K562 (cell line): ENCODE data around the gene ATG7. TPM values are rescaled to one million over a fixed set of nuclear protein-coding genes. Genes with fewer than 3 reads are reported as not detected.
"Not testable (repeated sequence)": the region's sequence is repeated elsewhere in the genome, so short reads cannot be mapped to it uniquely, and the experiment has no call there.

ENCODE experiments used
- ATAC-seq: fragments of 200-7000 bp; cut with Tn5 transposase; 3 replicates; pipeline ENCODE4 v1.9.1; 2020; ENCODE audit warnings: moderate library complexity
- BruUV-seq: library from RNA; stranded (reverse); fragments of 400-500 nt; replicated peaks from 2 replicates; lab custom pipeline; 2021; lab: Mats Ljungman, UMichigan
- CTCF ChIA-PET: fragments of 300-600 bp; formaldehyde crosslinking; extraction: SDS; loops from one replicate; lab custom pipeline; 2021; ENCODE audit warnings: low intra/inter-chr PET ratio; lab: Yijun Ruan, JAX
- POLR2A ChIA-PET: fragments of 300-600, 350-650 bp; sonication (Branson Sonifier 250); formaldehyde crosslinking; extraction: SDS; loops from one replicate; lab custom pipeline; 2021; ENCODE audit warnings: antibody characterized with exemption, inconsistent platforms; lab: Yijun Ruan, JAX
- DNase-seq, 4 experiments: peaks; one replicate each; pipeline versions ENCODE4 v3.0.0 to v3.0.0-alpha.2; 2011 to 2018; ENCODE audit warnings: low spot score in 3 of 4, mixed read lengths in 3 of 4; ENCODE audit errors: extremely low read depth in 1 of 4
- FAIRE-seq: peaks from 2 replicates; lab custom pipeline; 2011; peaks lifted over from hg19 to GRCh38; lab: Jason Lieb, UNC
- H2AFZ ChIP-seq: 2 replicates; pipeline ENCODE4 v1.6.0; 2011; ENCODE audit warnings: low read depth, low read length, control low read depth, inconsistent platforms
- H3K27ac ChIP-seq: fragments of 200-600 bp; 3 replicates; pipeline ENCODE4 v1.8.0; 2011; ENCODE audit warnings: low read depth, mild to moderate bottlenecking, control low read depth, inconsistent platforms, low read length, moderate library complexity, mixed read lengths; ENCODE audit errors: extremely low read depth
- H3K27me3 ChIP-seq, 2 experiments: fragments of 300-600 bp in 1 of 2; 2 replicates in 1 of 2; 3 replicates in 1 of 2; pipeline versions ENCODE4 v1.6.0 to v1.8.0; 2011; ENCODE audit warnings: inconsistent platforms in 2 of 2, low read length in 2 of 2, mild to moderate bottlenecking in 1 of 2, mixed read lengths in 1 of 2, moderate library complexity in 1 of 2; ENCODE audit not compliant: control insufficient read depth in 2 of 2, insufficient read depth in 2 of 2
- H3K36me3 ChIP-seq: fragments of 300-600 bp; 3 replicates; pipeline ENCODE4 v1.8.0; 2011; ENCODE audit warnings: mild to moderate bottlenecking, low read length, inconsistent platforms; ENCODE audit not compliant: control insufficient read depth, insufficient read depth
- H3K4me1 ChIP-seq, 2 experiments: fragments of 200-600 bp in 1 of 2; replicated peaks in 1 of 2; 2 replicates in 1 of 2; 3 replicates in 1 of 2; pipeline versions ENCODE4 v1.5.1 to v1.8.0; 2011; ENCODE audit warnings: inconsistent platforms in 2 of 2, low read length in 2 of 2, mild to moderate bottlenecking in 1 of 2, mixed read lengths in 1 of 2, moderate library complexity in 1 of 2; ENCODE audit not compliant: control insufficient read depth in 2 of 2, insufficient read depth in 2 of 2
- H3K4me2 ChIP-seq: 2 replicates; pipeline ENCODE4 v1.6.1; 2011; ENCODE audit warnings: low read length, control low read depth, inconsistent platforms, mixed read lengths; ENCODE audit not compliant: insufficient read depth
- H3K4me3 ChIP-seq: fragments of 200-600 bp; sonication (generic), shearing (Covaris generic); 2 replicates; pipeline ENCODE4 v1.5.1; 2016; ENCODE audit warnings: control low read depth, inconsistent platforms
- H3K79me2 ChIP-seq: fragments of 200-600 bp; 3 replicates; pipeline ENCODE4 v1.8.0; 2011; ENCODE audit warnings: low read length, inconsistent platforms; ENCODE audit not compliant: control insufficient read depth, insufficient read depth
- H3K9ac ChIP-seq, 2 experiments: 2 replicates each; pipeline versions ENCODE4 v1.6.0 to v1.6.1; 2011; ENCODE audit warnings: low read depth in 2 of 2, low read length in 2 of 2, control low read depth in 1 of 2, inconsistent platforms in 1 of 2, mild to moderate bottlenecking in 1 of 2, mixed read lengths in 1 of 2; ENCODE audit not compliant: insufficient read depth in 1 of 2
- H3K9me1 ChIP-seq: one replicate; pipeline ENCODE4 v1.6.0; 2011; ENCODE audit warnings: inconsistent platforms, mild to moderate bottlenecking, low read length, moderate library complexity; ENCODE audit not compliant: control insufficient read depth, insufficient read depth
- H3K9me3 ChIP-seq: replicated peaks from 2 replicates; pipeline ENCODE4 v1.5.1; 2011; ENCODE audit warnings: low read depth, low read length, inconsistent platforms; ENCODE audit not compliant: control insufficient read depth, insufficient read depth
- H4K20me1 ChIP-seq: replicated peaks from 2 replicates; pipeline ENCODE4 v1.6.1; 2011; ENCODE audit warnings: low read length, inconsistent platforms, mixed read lengths; ENCODE audit not compliant: control insufficient read depth, insufficient read depth
- ARID4B ChIP-seq: sonication (generic); formaldehyde crosslinking; IDR thresholded peaks from 2 replicates; pipeline ENCODE4 v1.8.0; 2022; ENCODE audit warnings: mild to moderate bottlenecking, missing genetic modification reagents
- FIP1L1 ChIP-seq: fragments of 200-400 bp; formaldehyde crosslinking; IDR thresholded peaks from 2 replicates; pipeline ENCODE4 v1.6.1; 2018; ENCODE audit warnings: mild to moderate bottlenecking, low read depth, low read length; ENCODE audit not compliant: poor library complexity, severe bottlenecking
- FOS ChIP-seq: IDR thresholded peaks from 3 replicates; pipeline ENCODE4 v1.6.1; 2011; ENCODE audit not compliant: insufficient read length; ENCODE audit errors: extremely low read depth
- FOXA3 ChIP-seq, 2 experiments: fragments of 450-650 bp in 1 of 2; sonication (generic) in 1 of 2; formaldehyde crosslinking; IDR thresholded peaks in 1 of 2; conservative IDR thresholded peaks in 1 of 2; 2 replicates each; pipeline versions ENCODE4 v1.4.0 to v1.8.0; 2020 to 2022; ENCODE audit warnings: mild to moderate bottlenecking in 2 of 2, missing genetic modification reagents in 1 of 2
- HDAC1 ChIP-seq, 2 experiments: fragments of 450-650 bp; IDR thresholded peaks; 2 replicates each; pipeline ENCODE4 v1.6.1; 2016 to 2017; ENCODE audit warnings: inconsistent platforms in 1 of 2, mild to moderate bottlenecking in 1 of 2, moderate library complexity in 1 of 2
- SMAD2 ChIP-seq: fragments of 150-350 bp; IDR thresholded peaks from 2 replicates; pipeline ENCODE4 v1.6.1; 2014; ENCODE audit warnings: low read depth, mild to moderate bottlenecking, low read length
- TBP ChIP-seq: optimal IDR thresholded peaks from 2 replicates; pipeline ENCODE3; 2011; ENCODE audit warnings: low read depth, low read length, improper control_type of control experiment
- ZNF3 ChIP-seq: fragments of 250-450 bp; sonication (Bioruptor Pico); IDR thresholded peaks from 2 replicates; pipeline ENCODE4 v1.5.0; 2021; ENCODE audit warnings: mild to moderate bottlenecking, moderate library complexity
- WGBS: fragments of 100-300 bp; shearing (Covaris generic); methylation state at CpG from one replicate; pipeline ENCODE4 v1.1.6; 2016; ENCODE audit warnings: low coverage, mixed read lengths; ENCODE audit not compliant: insufficient coverage; ENCODE audit errors: missing lambda C conversion rate; 5-methylcytosine and 5-hydroxymethylcytosine counted together
- in situ Hi-C: fragments of 300-500 bp; cut with MboI; formaldehyde crosslinking; loops from 4 replicates; pipeline ENCODE4 v1.15.0; 2018; ENCODE audit warnings: inconsistent platforms, mixed read lengths
- intact Hi-C: fragments of 100-400 bp; cut with micrococcal nuclease; formaldehyde crosslinking; loops from 2 replicates; pipeline ENCODE4 v1.14.2; 2022
- polyA plus RNA-seq, 8 experiments: library from polyadenylated mRNA; depleted of rRNA in 4 of 8; stranded (reverse) in 5 of 8; unstranded in 3 of 8; fragments of >200 nt; fragmentation: Nextera tagmentation in 2 of 8; fragmentation: Illumina TruSeq in 1 of 8; extraction: Ambion mirVana in 2 of 8; extraction: Trizol in 1 of 8; gene quantifications; 2 replicates each; pipeline versions ENCODE4 v1.2.1 to v1.2.3, GENCODE V29; 2011 to 2014; ENCODE audit warnings: inconsistent platforms in 1 of 8, missing spikeins in 1 of 8
- total RNA-seq, 7 experiments: library from RNA; depleted of rRNA in 6 of 7; stranded (reverse); fragments of >200 nt in 6 of 7; fragmentation: Illumina TruSeq in 2 of 7; extraction: Trizol in 2 of 7; gene quantifications; 2 replicates each; pipeline versions ENCODE4 v1.2.1 to v1.2.3, GENCODE V29; 2011 to 2021; ENCODE audit warnings: low replicate concordance in 1 of 7

The ATG7 gene
- total and polyA plus RNA-seq, 9 of the 15 experiments (the other 6 are each of a cell fraction or from before 2014, with no cell fraction given) = 18.3 to 45.3 (median 33.6) TPM

- Histone ChIP-seq H3K27me3 (no peaks in the 10 kb centered on the region), H3K9me3 (no peaks in the 10 kb centered on the region), H2AFZ (no peak overlapping the region), H3K9ac (no peak overlapping the region), H3K4me3 (no peak overlapping the region), H3K36me3 (no peaks in the 10 kb centered on the region), H3K9me1 (no peaks in the 10 kb centered on the region), H4K20me1 (no peaks in the 10 kb centered on the region), H3K4me1 (peaks cover 0 to 6% of the 10 kb centered on the region in 2 experiments; a peak in 2 of 5 replicates), H3K27ac (no peak overlapping the region), H3K4me2 (no peak overlapping the region), H3K79me2 (no peaks in the 10 kb centered on the region)
- ATAC-seq (no peak), FAIRE-seq (no peak), DNase-seq (no peak)
- TF ChIP-seq FIP1L1 (no peak), ZNF3 (no peak), TBP (no peak), ARID4B (CRISPR knock-in tag) (no peak), FOXA3 (CRISPR knock-in tag; conservative IDR thresholded peaks at IDR 0.05 in 1 of 2, IDR thresholded peaks at IDR 0.05 in 1 of 2) (no peak), SMAD2 (no peak), HDAC1 (IDR thresholded peaks at IDR 0.05) (no peak), FOS (no peak)
- in situ Hi-C loops = no loop called here
- BruUV-seq = no TSS peak
- intact Hi-C loops = no loop called here
- POLR2A ChIA-PET = interaction anchor here (1.1 to 1.5 kb wide), 2 partner anchors 11 to 39 kb away, joined by 3 to 4 read pairs; no protein-coding TSS in a partner anchor
- WGBS = 72% methylated on average over 2 of the region's 2 CpGs
- CTCF ChIA-PET = no interaction called here
These were observed 166.4 kb downstream of the ATG7 start for GRCh38 chr3:11438646-11439045.

GRCh38 chr3:11441346-11441745 is 169.1 kb downstream of the ATG7 start:
- H3K79me2 ChIP-seq, H4K20me1 ChIP-seq, H3K36me3 ChIP-seq, H3K4me1 ChIP-seq, POLR2A ChIA-PET, intact Hi-C loops, ATAC-seq, H3K9me1 ChIP-seq, H3K27me3 ChIP-seq, BruUV-seq, H3K4me2 ChIP-seq, DNase-seq, H3K9ac ChIP-seq, H3K27ac ChIP-seq, H3K4me3 ChIP-seq, CTCF ChIA-PET, FAIRE-seq, H3K9me3 ChIP-seq, in situ Hi-C loops, H2AFZ ChIP-seq: not testable (repeated sequence)
- WGBS = 87% methylated on average over 6 of the region's 7 CpGs
